Ecto neural progenitor cell (in vitro differentiated cells): ENCODE measurements around the gene CDC42EP4.
"Not testable (repeated sequence)": the region's sequence is repeated elsewhere in the genome, so short reads cannot be mapped to it uniquely, and the experiment has no call there.

Experiments used
- DNase-seq: peaks from one replicate; pipeline ENCODE4 v3.0.0-alpha.2; 2018; ENCODE audit warnings: low spot score

Gene CDC42EP4

GRCh38 chr17:73278465-73279453 is 33.0 kb downstream of the CDC42EP4 start:
- no peak for DNase-seq

- no peak for DNase-seq
These were observed 33.7 kb downstream of the CDC42EP4 start for GRCh38 chr17:73278049-73278464.

- DNase-seq, result no peak
These were observed 37.3 kb downstream of the CDC42EP4 start for GRCh38 chr17:73274490-73274889.

- no peak for DNase-seq
These were observed 38.9 kb downstream of the CDC42EP4 start for GRCh38 chr17:73272906-73273218.

GRCh38 chr17:73271072-73271471 is 40.7 kb downstream of the CDC42EP4 start:
- no peak for DNase-seq

- no peak for DNase-seq
These were observed 42.0 kb downstream of the CDC42EP4 start for GRCh38 chr17:73269791-73270190.

GRCh38 chr17:73269329-73269615 is 42.5 kb downstream of the CDC42EP4 start:
- no peak for DNase-seq

GRCh38 chr17:73268582-73269328 is 43.0 kb downstream of the CDC42EP4 start:
- DNase-seq, result no peak

GRCh38 chr17:73267648-73268537 is 43.9 kb downstream of the CDC42EP4 start:
- no peak for DNase-seq

- no peak for DNase-seq
These were observed 45.0 kb downstream of the CDC42EP4 start for GRCh38 chr17:73266796-73267195.

GRCh38 chr17:73265646-73266640 is 45.9 kb downstream of the CDC42EP4 start:
- no peak for DNase-seq

- DNase-seq, result not testable (repeated sequence)
These were observed 47.4 kb downstream of the CDC42EP4 start for GRCh38 chr17:73264448-73264847.

- DNase-seq, result no peak
These were observed 48.8 kb downstream of the CDC42EP4 start for GRCh38 chr17:73262676-73263642.

- DNase-seq, result peak; percentile 65
These were observed 49.7 kb downstream of the CDC42EP4 start for GRCh38 chr17:73261952-73262675.

- DNase-seq, result no peak
These were observed 50.2 kb downstream of the CDC42EP4 start, which contains the start of gene CPSF4L for GRCh38 chr17:73261617-73261951. CPSF4L (minus strand) TSS chr17:73261880; CDS start chr17:73261818, 62 bp downstream.

GRCh38 chr17:73257516-73257915 is 54.3 kb downstream of the CDC42EP4 start:
- no peak for DNase-seq

- DNase-seq, result no peak
These were observed 55.6 kb downstream of the CDC42EP4 start for GRCh38 chr17:73256220-73256619.

GRCh38 chr17:73255671-73256181 is 56.1 kb downstream of the CDC42EP4 start:
- peak; percentile 87 for DNase-seq

- no peak for DNase-seq
These were observed 59.9 kb downstream of the CDC42EP4 start for GRCh38 chr17:73251871-73252270.
